Stimulated activated CD8-positive, alpha-beta memory T cell treated with anti-CD3 and anti-CD28 coated beads, Interleukin-7, amount 100 ng/mL, for 1 hour (primary cell): ENCODE results near the gene HIPK2.
A peak's percentile ranks its signal among the peaks of the same experiment; 100 is the strongest.
"Not testable (repeated sequence)": the region's sequence is repeated elsewhere in the genome, so short reads cannot be mapped to it uniquely, and the experiment has no call there.

ENCODE experiments used
- DNase-seq, 2 donors: peaks; one replicate each; pipeline ENCODE4 v3.0.0-alpha.2; 2020; ENCODE audit warnings: low read depth in 2 of 2

HIPK2 gene

DNA sequence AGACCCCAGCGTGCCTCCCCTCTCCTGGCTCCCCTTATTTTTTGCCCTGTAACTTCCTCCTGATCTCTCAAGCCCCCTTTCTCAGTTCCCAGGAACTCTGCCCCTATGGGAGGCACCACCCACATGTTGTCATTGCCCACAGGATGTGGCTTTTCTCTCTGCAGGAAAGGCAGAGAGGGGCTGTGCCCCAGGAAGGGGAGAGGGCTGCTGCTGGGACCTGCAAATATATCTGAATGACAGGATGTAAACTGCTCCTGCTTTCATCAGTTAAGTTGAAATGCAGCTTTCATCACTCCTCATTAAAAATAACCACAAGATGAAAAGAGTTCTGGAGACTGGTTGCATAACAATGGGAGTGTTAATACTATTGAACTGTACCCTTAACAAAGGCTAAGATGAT lies 151.0 kb downstream of the HIPK2 start:
- no peak for DNase-seq

DNA sequence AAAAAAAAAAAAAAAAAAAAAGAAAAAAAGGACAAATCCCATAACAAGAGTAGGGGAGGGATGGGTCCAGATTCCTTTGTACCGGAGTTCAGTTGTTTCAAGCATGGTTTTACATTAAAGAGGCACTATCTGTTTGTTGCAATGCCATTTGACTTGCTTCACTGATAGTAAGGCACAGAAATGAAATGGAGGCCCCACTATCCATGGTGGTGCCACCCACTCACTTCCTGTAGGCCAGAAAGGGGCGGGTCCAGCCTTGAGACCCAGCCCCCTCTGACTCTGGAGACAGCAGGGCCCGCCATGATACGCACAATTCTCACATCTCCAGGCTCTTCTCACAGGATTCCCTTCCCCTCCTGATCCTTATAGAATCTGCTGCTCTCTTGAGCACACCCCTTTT lies 154.3 kb downstream of the HIPK2 start:
- DNase-seq = no peak

DNA sequence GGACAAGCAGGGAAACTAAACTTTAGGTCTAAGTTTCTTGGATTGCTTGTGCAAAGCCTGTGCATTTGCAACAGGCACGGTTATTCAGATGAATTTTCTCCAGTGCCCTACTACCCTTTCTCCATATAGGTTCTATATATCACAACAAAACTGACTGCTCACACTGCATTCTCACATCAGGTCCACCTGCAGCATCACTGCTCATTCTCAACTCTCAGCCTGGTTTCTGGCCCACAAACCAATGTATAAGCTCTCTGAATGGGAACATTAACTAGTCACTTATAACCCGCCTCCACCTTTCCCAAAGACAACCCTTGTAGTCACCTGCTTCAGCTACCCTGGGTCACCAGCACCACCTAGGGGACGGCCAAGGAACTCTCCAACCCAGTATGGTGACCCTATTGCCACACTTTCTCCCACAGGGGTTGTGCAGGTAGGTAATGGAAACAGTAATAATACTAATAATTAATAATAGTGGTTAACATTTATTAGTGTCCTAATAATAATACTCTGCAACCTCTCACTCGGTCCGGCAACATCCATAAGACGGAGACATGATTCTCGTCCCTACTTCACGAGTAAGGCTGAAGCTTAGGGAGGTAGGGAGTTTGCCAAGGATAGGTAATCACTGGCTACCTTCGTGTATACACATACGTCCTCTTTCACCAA lies 157.0 kb downstream of the HIPK2 start:
- DNase-seq = peak in 1 of 2 donors; percentile 18

DNA sequence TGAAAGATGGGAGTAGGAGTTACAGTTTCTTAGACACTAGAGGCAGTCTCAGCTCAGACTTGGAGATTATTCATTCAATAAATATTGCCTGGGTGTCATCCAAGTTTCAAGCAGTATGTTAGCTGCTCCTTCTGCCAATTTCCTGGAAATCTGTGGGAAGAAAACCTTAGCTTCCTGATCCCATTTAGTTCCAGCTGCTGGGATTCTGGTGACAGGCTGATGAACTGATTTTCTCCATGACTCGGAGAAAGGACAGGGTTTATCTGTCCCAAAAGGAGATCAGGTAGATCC lies 158.5 kb downstream of the HIPK2 start:
- no peak for DNase-seq

DNA sequence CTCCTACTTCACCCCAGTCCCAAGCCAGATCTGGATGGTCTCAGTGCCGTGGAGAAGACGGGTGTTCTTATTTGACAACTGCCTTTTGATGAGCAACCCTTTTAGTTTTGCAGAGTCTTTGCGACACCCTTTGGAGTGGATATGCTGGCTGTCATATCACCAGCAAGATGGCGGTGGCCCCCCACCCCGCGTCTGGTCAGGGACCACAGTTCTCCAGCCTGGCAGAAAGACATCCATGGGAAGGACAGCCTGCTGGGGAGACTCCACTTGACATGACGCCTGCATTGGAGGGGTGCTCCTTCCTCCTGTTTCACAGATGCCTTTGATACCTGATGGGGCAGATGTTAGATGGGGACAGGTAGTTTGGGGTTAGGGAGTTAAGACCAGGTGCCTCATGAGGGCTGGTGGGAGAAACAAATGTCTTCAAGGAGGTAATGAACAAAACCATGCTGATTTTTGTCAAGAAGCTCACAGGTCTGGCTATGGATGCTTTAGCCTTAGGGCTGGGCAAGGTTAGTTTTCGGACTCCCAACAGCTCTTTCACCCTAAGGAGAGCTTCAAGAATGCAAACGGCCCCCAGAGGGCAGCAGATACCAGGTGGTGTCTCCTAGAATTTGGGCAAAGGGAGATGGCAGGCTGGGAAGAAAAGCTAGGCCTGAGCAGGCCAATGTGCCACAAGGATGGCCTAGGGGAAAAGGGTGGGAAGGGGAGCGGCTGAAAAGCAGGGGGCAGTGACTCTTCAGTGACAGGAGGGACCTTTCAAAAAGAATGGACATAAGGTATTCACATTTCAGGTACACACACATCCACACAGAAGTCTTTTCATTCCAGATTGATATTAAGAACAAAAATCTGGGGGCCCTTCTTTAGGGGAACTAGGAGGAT lies 159.1 kb downstream of the HIPK2 start:
- DNase-seq = peak in 1 of 2 donors; percentile 14

DNA sequence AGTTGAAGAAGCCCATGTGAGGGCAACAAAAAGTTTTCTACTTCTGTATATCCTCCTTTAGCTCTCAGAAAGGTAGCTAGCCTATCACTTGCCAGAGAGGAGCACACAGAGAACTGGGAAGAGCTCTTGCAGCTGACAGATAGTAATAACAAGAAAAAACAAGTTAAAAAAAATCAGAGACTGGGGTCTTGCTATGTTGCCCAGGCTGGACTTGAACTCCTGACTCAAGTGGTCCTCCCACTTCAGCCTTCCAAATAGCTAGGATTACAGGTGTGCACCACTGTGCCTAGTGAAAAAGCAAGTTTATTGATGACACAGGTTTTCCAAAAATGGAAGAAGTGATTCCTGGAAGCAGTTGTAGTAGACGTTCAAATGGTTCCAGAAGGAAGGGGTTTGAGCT lies 160.7 kb downstream of the HIPK2 start:
- DNase-seq = no peak

DNA sequence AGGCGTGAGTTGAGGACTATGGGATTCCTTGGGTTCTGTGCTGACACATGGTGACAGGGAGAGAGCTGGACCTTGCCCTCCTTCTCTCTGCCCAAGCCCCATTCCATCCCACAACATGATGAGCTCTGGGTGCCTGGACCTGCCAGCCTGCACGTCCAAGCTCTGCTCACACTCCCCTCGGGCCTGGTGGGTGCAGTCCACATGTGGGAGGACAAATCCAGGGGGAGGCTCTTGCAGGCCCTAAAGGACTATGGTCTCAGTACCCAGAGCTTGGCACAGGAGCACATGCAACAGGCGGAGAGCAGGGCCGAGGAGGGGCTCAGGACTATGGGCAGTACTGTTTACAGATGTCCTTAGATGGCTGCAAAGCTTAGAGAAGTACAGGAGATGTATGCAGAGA lies 162.9 kb downstream of the HIPK2 start:
- DNase-seq = no peak

DNA sequence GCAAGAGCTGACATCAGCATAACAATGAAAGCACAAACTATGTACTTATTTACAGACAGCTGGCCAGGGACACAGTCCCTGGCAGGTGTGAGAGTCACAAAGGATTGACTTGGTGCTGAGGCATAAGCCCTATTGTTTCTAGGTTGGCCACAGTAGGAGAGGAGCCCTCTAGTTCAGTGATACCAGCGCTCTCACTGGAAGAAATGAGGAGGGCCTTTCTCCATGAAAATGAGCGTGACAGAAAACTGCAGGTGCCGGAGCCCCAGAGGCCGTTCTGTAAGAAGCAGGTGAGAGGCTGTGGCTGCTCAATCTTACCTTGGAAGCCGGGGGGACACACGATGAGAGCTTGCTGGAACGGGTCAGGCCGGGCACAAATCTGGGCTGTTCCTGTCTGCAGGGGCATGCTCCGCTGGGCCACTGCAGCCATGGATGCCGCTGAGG lies 163.8 kb downstream of the HIPK2 start:
- no peak for DNase-seq

DNA sequence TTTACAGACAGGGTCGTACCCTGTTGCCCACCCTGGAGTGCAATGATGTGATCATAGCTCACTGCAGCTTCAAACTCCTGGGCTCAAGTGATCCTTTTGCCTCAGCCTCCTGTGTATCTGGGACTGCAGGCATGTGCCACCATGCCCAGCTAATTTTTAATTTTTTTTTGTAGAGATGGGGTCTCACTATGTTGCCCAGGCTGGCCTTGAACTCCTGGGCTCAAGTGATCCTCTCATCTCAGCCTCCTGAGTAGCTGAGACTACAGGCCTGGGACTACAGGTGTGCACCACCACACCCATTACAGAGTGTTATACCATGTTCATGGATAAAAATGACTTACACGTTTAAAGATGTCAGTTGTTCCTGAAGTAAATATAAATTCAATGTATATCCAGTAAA lies 166.2 kb downstream of the HIPK2 start:
- not testable (repeated sequence) for DNase-seq

DNA sequence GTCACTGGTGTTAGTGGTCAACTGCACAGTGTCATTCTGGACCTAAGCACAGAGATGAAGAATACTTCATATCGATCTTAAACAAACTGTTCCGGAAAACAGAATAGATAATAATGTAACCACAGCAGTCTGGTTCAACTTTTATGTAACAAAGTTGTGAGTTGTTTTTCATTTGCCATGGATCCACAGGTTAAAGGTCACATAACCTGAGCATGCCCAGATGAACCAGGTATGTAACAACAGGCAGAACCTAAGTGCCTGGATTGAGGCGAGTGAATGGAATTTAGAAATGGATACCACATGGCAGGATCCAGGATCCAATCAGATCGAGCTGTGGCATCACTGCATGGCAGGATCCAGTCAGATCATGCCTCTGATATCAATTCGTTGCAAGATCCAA lies 167.2 kb downstream of the HIPK2 start:
- DNase-seq = no peak

DNA sequence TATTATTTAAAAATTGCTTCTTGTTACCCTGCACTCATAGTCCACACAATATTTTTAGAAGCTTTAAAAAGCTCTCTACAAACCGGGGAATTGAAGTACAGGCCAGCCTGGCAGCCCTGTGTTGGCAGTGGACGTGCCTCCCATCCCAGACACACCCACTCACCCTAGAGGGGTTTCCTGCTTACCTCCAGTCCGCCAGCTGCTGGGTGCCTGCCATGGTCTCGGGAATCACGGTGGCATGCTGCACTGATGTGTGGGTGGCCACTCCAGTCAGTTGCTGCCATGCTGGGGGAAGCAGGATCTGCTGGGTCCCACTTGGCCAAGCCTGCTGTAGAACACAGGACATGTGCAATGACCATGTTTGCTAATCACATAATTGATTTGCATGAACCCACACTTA lies 173.9 kb downstream of the HIPK2 start:
- DNase-seq = no peak

DNA sequence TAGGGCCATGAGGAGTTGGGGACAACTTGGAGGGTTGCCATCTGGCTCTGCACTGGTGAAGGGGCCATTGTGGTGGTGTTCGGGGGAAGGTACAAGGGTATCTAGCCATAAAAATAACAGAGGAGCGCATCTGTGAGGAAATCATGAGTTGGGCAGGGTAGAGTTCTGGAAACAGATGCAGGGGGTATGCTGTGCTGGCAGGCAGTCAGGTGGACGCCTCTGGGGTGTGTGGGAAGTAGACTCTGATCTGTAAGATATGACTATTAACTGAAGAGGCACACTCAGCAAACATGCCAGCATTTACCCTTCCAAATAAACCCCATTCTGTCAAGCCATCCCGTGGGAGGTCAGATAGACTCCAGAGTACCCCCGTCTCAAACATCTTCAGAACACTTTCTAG lies 174.5 kb downstream of the HIPK2 start:
- no peak for DNase-seq

DNA sequence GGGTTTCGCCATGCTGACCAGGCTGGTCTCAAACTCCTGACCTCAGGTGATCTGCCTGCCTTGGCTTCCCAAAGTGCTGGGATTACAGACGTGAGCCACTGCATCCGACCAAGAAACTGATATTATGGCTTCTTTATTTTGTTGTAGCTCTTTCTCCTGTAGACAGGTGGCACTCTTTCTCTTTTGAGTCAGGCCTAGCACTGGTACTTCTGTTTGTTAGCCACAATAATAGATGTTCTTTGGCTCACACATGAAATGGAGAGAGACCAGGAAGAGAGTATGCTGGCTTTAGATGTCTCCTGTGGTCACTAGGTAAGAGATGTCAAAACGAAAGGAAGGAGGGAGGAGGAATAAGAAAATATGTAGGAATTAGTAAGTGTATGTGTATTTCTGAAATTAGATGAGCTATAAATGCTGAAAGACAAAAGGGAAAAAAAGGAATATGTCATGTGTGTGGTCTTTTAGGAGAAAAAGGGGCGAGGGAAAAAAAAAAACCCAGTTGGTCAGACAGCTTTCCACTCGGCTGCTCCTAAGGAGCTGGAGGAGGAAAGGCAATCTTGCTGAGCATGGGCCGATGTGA lies 175.6 kb downstream of the HIPK2 start:
- no peak for DNase-seq

DNA sequence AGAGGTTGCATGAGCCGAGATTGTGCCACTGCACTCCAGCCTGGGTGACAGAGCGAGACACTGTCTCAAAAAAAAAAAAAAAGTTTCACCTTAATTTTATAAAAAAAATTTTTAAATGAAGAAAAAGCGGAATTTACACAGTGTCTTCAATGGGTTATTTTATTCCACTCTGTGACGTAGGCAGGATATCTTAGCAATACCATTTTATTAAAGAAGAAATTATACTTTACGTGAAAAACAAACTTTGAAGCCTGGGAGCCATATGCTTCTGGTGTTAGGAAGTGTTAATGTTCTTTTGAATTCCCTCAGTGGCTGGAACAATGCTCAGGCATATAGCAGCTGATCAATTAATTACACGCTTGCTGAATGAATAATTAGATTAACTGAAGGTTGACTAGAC lies 176.6 kb downstream of the HIPK2 start:
- DNase-seq = no peak

DNA sequence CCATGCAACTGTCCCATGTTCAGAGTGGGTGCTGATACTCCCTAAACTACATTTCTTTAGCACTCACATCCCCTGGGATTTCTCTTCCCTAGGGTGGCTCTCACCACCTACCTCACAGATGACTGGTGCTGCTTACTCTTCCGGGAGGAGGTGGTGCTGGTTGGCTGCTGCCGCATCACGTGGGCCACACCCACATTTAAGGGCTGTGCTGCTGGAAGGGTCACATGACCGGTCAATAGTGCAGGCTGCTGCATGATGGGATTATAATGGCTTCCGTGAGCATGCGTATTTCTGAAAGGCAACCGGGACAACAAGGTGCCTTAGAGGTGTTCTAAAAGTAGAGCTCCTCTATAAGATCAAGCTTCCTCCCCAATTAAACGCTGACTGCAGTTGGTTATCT lies 177.5 kb downstream of the HIPK2 start:
- DNase-seq = no peak

DNA sequence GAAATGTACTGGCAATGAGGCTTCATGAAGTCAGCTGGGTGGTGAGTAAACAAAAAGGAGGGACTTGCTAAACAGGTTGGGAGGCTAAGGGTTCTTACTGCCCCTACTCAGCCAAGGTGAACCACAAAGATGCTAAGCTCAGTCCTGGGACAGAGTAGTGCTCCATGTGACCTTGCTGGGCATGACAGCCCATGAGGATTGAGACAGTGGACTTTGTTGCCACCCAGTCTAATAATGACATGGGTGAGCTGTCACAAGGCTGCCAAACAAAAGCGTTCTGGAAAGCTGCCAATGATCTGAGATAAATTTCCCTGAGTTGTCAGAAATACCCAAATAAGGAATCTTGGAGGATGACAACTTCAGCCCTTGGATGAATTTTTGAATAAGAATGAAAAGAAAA lies 179.2 kb downstream of the HIPK2 start:
- DNase-seq = no peak

DNA sequence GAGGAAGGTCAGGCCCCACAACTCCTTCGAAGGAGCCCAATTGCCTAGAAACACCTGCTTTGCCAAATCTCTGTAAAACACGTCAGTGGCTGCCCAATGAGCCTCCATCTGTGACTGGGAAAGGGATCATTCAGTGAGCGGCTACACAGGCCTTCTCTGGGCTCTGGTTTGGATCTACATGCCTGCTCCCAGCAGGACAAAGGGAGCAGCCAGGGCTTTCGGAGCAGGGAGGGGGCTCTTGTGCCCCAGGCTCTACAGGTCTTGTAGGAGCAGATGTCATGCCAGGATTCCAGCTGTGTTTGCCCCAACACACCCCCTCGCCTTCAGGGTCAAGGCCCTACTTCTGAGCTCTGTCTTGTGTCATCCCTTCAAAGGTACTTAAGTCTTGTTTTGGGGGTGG lies 180.8 kb downstream of the HIPK2 start:
- DNase-seq = no peak

DNA sequence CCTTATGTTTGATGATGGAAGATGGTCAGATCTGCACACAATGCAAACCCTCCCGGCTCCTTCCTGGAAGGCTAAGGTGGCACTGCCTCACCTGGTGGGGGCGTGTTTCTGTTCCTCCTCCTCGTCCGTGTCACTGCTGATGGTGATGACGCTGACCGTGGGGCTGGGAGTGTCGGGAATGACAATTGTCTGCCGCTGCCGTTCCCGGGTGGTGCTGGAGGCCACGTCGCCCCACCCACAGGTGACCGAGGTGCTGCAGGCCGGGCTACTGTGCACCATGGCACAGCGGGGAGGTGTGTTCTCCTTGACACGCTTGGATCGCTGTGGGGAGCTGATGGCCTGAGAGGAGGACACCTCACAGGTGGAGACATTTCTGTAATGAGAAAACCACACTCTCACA lies 181.2 kb downstream of the HIPK2 start:
- no peak for DNase-seq

DNA sequence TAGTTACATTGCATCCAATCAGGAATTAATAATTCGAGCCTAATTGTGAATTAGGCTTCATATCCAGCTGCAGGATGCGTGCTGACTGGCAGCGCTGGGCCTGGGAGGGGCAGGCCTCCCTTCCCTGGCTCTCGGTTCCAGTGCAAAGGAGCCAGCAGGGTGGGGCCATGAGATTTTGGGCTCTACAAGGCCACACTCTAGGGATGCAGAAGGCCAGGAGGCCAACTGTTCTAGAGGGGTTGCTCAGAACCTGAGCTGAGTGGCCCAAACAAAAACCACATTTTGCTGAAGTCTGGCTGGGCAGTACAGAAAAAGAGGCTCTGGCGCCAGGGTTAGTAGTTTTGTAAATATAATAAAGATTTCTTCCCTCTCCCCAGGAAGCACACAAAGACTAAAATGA lies 182.0 kb downstream of the HIPK2 start:
- DNase-seq = no peak

DNA sequence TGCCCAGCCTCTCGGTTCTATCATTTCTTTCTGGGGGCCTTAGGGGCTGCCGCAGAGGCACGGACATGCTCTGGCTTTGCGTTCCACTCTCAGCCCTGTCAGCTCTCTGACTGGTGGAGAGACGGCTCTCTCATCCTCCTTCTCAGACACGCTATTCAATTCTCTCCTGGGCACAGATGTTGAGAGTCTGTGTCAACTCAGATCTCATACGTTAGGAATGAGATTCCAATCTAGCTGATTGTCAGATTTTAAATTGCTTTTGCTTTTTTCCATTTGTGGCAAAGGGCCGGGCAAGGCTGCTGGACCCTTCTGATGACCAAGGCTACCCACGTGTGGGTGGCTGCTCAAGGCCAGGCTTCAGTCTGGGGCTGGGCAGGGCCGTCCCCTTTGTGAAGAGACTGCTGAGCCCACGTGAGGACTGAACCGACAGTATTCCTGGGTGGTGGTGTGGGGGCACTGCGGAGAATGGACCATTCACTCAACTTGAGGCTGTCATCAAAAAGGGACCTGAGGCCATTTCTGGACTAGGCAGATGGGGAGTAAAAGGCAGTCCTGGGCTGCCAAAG lies 182.8 kb downstream of the HIPK2 start:
- DNase-seq = no peak

DNA sequence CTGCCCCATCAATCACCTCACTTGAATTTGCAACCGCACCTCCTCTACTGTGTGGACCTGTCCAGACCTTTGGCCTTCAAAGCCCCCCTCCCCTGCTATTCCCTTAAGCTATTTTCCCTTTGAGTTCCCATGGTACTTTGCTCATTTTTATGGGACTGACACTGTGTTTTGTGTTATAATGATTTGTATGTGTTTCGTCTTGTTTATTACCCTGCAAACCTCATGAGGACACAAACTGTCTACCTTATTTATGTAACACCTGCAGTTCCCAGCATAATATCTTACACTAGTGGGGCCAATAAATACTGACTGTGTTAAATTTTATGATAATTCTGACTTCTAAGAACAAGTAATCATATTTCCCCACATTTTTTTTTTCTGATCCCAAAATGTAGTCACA lies 183.7 kb downstream of the HIPK2 start:
- DNase-seq = no peak

DNA sequence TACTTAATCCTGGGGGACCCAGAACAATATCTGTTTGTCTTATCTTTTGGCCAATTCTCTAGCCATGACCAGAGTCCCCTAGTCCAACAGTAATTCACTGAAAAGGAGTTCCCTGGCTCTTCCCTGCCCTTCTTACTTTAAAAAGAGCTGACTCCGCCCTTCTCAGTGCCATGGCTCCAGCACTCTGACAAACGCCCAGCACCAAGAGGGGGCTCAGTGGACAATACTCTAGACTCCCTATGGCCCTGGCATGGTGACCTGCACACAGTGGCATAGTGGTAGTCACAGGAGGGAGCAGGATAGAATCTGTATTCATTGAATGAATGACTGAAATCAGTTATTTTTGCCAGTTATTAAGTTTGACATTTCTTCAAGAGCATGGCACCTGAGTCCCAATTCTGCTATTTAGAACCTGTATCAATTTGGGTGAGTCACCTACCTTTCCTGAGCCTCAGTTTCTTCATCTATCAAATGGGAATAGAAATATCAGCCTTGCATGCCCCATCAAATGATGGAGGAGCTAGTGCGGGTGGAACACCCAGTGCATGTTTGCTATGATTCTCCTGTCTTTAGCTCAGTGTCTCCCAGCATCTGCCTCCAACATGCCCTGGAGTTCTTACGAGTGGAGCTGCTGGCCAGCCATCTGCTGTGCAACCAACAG lies 184.9 kb downstream of the HIPK2 start:
- no peak for DNase-seq
